ENCODE measurements around the gene SLC22A7.

The SLC22A7 gene

GRCh38 chr6:43297644-43298564, at the start of gene SLC22A7:
TSS of gene SLC22A7 (plus strand) at chr6:43298260. CDS start at chr6:43298359, 99 bp downstream.
- no peak for DNase-seq

- DNase-seq = no peak
Measured at GRCh38 chr6:43248791-43249190, 49.3 kb upstream of the SLC22A7 start.

- no peak for DNase-seq
Measured at GRCh38 chr6:43250992-43251373, 47.1 kb upstream of the SLC22A7 start.

GRCh38 chr6:43253401-43253800, 44.7 kb upstream of the SLC22A7 start:
- DNase-seq = no peak

GRCh38 chr6:43254138-43254817, 43.8 kb upstream of the SLC22A7 start:
- peak; percentile 81 to 88 (median 86) for DNase-seq

GRCh38 chr6:43254846-43255245, 43.2 kb upstream of the SLC22A7 start:
- no peak for DNase-seq

- no peak for DNase-seq
Measured at GRCh38 chr6:43255408-43256054, 42.5 kb upstream of the SLC22A7 start.

- no peak for DNase-seq
Measured at GRCh38 chr6:43256670-43257366, 41.2 kb upstream of the SLC22A7 start.

GRCh38 chr6:43257367-43258145, 40.5 kb upstream of the SLC22A7 start:
- DNase-seq = peak; percentile 56 to 82 (median 76)

GRCh38 chr6:43258180-43258579, 39.9 kb upstream of the SLC22A7 start:
- no peak for DNase-seq

- no peak for DNase-seq
Measured at GRCh38 chr6:43258807-43259686, 39.0 kb upstream of the SLC22A7 start.

GRCh38 chr6:43260791-43261190, 37.3 kb upstream of the SLC22A7 start:
- no peak for DNase-seq

GRCh38 chr6:43261198-43261597, 36.9 kb upstream of the SLC22A7 start:
- DNase-seq = no peak

- DNase-seq = no peak
Measured at GRCh38 chr6:43262000-43262779, 35.9 kb upstream of the SLC22A7 start.

GRCh38 chr6:43262780-43263313, 35.2 kb upstream of the SLC22A7 start:
- DNase-seq = no peak

- DNase-seq = peak; percentile 82 to 92 (median 90)
Measured at GRCh38 chr6:43263314-43264178, 34.5 kb upstream of the SLC22A7 start.

GRCh38 chr6:43264599-43265145, 33.4 kb upstream of the SLC22A7 start:
- DNase-seq = peak in 2 of 3 donors; percentile 42 to 43

- DNase-seq = no peak
Measured at GRCh38 chr6:43265564-43265963, 32.5 kb upstream of the SLC22A7 start.

All from suppressor macrophage treated with lipopolysaccharide for 1 hour (primary cell).